PC-3 (cell line): Measurements from ENCODE around the gene DOCK8. TPM values are rescaled to one million over a fixed set of nuclear protein-coding genes. Genes with fewer than 3 reads are reported as not detected.

Source experiments
- ATAC-seq: fragments of 200-7000 bp; cut with Tn5 transposase; 2 replicates; pipeline ENCODE4 v1.9.1; 2020; ENCODE audit warnings: mild to moderate bottlenecking, moderate library complexity
- BruUV-seq: library from RNA; stranded (reverse); fragments of 400-500 nt; replicated peaks from 2 replicates; lab custom pipeline; 2021; lab: Mats Ljungman, UMichigan
- CTCF ChIA-PET: fragments of 300-600 bp; sonication (Branson Sonifier 250); formaldehyde crosslinking; loops from one replicate; lab custom pipeline; 2022; ENCODE audit warnings: antibody characterized with exemption; lab: Charles Lee
- POLR2A ChIA-PET: fragments of 300-600 bp; sonication (Branson Sonifier 250); formaldehyde crosslinking; loops from one replicate; lab custom pipeline; 2022; ENCODE audit warnings: antibody characterized with exemption; ENCODE audit not compliant: unreplicated experiment; lab: Charles Lee
- DNase-seq: peaks from one replicate; pipeline ENCODE4 v3.0.0-alpha.2; 2015
- H2AFZ ChIP-seq: fragments of 300-600 bp; sonication (generic); 2 replicates; pipeline ENCODE4 v1.6.0; 2016; ENCODE audit warnings: antibody characterized with exemption, low read length
- H3F3A ChIP-seq: fragments of 300-600 bp; sonication (generic); one replicate; pipeline ENCODE4 v1.6.0; 2017; ENCODE audit warnings: antibody characterized with exemption, low read length, control low read depth, mild to moderate bottlenecking; ENCODE audit not compliant: unreplicated experiment
- H3K27ac ChIP-seq: fragments of 300-600 bp; sonication (generic); 2 replicates; pipeline ENCODE4 v1.5.1; 2016; ENCODE audit warnings: mild to moderate bottlenecking, low read length
- H3K27me3 ChIP-seq: fragments of 300-600 bp; sonication (generic); 2 replicates; pipeline ENCODE4 v1.6.1; 2016; ENCODE audit warnings: low read length, mixed read lengths
- H3K36me3 ChIP-seq: fragments of 300-600 bp; sonication (generic); 2 replicates; pipeline ENCODE4 v1.6.1; 2016; ENCODE audit warnings: low read depth, mixed run types, low read length, mixed read lengths
- H3K4me1 ChIP-seq: fragments of 300-600 bp; sonication (generic); 2 replicates; pipeline ENCODE4 v1.5.1; 2016; ENCODE audit warnings: low read length; ENCODE audit not compliant: insufficient read depth
- H3K4me2 ChIP-seq: fragments of 300-600 bp; sonication (generic); 2 replicates; pipeline ENCODE4 v1.6.0; 2016; ENCODE audit warnings: low read length
- H3K4me3 ChIP-seq: fragments of 300-600 bp; sonication (generic); 2 replicates; pipeline ENCODE4 v1.5.1; 2016; ENCODE audit warnings: mild to moderate bottlenecking, low read length, mixed read lengths
- H3K79me2 ChIP-seq: fragments of 300-600 bp; sonication (generic); 2 replicates; pipeline ENCODE4 v1.6.1; 2017; ENCODE audit warnings: low read length, mixed read lengths
- H3K9ac ChIP-seq: fragments of 300-600 bp; sonication (generic); 2 replicates; pipeline ENCODE4 v1.6.0; 2016; ENCODE audit warnings: mild to moderate bottlenecking, low read length
- H3K9me2 ChIP-seq: fragments of 300-600 bp; sonication (generic); replicated peaks from 2 replicates; pipeline ENCODE4 v1.6.1; 2016; ENCODE audit warnings: mixed run types, low read length, mixed read lengths
- H3K9me3 ChIP-seq: fragments of 300-600 bp; sonication (generic); 2 replicates; pipeline ENCODE4 v1.6.1; 2016; ENCODE audit warnings: low read length, mixed read lengths
- H4K20me1 ChIP-seq: fragments of 300-600 bp; sonication (generic); 2 replicates; pipeline ENCODE4 v1.6.1; 2016; ENCODE audit warnings: low read length, mixed read lengths
- EZH2 ChIP-seq: fragments of 300-600 bp; sonication (generic); IDR thresholded peaks from one replicate; pipeline ENCODE4 v1.6.1; 2017; ENCODE audit warnings: antibody characterized with exemption, mild to moderate bottlenecking, low read length; ENCODE audit not compliant: unreplicated experiment
- EZH2phosphoT487 ChIP-seq: fragments of 300-600 bp; sonication (generic); IDR thresholded peaks from 2 replicates; pipeline ENCODE4 v1.6.1; 2018; ENCODE audit warnings: mild to moderate bottlenecking, antibody characterized with exemption, low read length, borderline replicate concordance
- intact Hi-C: fragments of 100-400 bp; cut with micrococcal nuclease; formaldehyde crosslinking; loops from 2 replicates; pipeline ENCODE4 v1.9.0; 2023
- total RNA-seq: library from RNA; depleted of rRNA; stranded (reverse); fragments of >200 nt; gene quantifications from 2 replicates; pipeline ENCODE4 v1.2.3, GENCODE V29; 2014
- TF ChIP-seq, protein P1 (sequence below): fragments of 300-600 bp; sonication (generic); conservative IDR thresholded peaks from 2 replicates; pipeline ENCODE4 v1.5.1; 2017; ENCODE audit warnings: antibody characterized with exemption, low read depth, mild to moderate bottlenecking, low read length

The DOCK8 gene
- total RNA-seq, 1 experiment from 2014 or later, result 1.9 TPM

DNA sequence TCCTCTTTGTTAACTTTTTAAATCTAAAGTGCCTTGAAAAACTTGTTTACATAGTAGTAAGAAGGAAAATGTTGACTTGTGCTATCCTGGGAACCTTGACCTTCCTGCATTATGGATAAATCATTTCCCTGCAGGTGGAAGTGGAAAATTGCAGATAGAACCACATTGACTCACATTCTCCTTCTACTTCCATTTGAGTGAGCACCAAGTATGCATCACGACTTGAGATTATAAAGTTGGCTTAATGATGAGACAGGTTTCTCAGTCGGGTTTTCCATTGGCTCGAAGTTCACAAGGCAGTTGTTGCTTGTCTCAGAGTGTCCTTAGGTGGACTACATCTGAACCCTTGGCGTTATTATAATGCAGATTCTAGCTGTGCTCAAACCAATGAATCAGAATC is 39.9 kb downstream of the DOCK8 start:
- POLR2A ChIA-PET, result no interaction called here
- Histone ChIP-seq H3K27ac (no peak overlapping the region), H3K79me2 (no peaks in the 10 kb centered on the region), H3K36me3 (no peaks in the 10 kb centered on the region), H4K20me1 (no peaks in the 10 kb centered on the region), H3F3A (no peaks in the 10 kb centered on the region), H3K4me3 (no peak overlapping the region), H3K4me2 (no peak overlapping the region), H3K9ac (no peak overlapping the region), H3K9me3 (no peaks in the 10 kb centered on the region), H2AFZ (no peak overlapping the region), H3K9me2 (no peaks in the 10 kb centered on the region), H3K27me3 (0 out of 2 replicates have a peak, but pooled peaks cover 3% of the 10 kb centered on the region), H3K4me1 (no peaks in the 10 kb centered on the region)
- ATAC-seq (no peak), DNase-seq (peak; percentile 4)
- intact Hi-C loops, result no loop called here
- CTCF ChIA-PET, result no interaction called here
- TF ChIP-seq, protein P1, sequence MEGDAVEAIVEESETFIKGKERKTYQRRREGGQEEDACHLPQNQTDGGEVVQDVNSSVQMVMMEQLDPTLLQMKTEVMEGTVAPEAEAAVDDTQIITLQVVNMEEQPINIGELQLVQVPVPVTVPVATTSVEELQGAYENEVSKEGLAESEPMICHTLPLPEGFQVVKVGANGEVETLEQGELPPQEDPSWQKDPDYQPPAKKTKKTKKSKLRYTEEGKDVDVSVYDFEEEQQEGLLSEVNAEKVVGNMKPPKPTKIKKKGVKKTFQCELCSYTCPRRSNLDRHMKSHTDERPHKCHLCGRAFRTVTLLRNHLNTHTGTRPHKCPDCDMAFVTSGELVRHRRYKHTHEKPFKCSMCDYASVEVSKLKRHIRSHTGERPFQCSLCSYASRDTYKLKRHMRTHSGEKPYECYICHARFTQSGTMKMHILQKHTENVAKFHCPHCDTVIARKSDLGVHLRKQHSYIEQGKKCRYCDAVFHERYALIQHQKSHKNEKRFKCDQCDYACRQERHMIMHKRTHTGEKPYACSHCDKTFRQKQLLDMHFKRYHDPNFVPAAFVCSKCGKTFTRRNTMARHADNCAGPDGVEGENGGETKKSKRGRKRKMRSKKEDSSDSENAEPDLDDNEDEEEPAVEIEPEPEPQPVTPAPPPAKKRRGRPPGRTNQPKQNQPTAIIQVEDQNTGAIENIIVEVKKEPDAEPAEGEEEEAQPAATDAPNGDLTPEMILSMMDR, result no peak
- TF ChIP-seq EZH2, result no peak
- no peak for TF ChIP-seq EZH2phosphoT487
- no TSS peak for BruUV-seq

DNA sequence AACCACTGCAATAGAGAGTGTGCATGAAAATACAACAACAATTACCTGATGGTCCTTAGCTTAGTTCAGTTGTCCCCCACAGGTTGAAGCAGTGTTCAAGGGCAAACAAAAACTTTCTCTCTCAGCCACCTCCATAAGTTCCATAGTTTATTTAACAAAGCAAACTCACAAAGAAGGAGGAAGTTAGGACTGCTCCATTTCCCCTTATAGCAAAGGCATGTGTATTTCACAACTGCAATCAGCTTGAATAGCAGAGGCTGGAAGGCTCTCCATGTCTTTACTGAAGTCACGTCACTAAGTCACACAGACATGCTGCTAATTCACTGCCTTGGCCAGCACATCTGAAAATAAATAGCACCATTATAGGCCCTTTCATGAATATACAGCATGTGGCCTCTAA is 43.3 kb downstream of the DOCK8 start:
- intact Hi-C loops, result no loop called here
- no peaks in the 10 kb centered on the region for H3F3A ChIP-seq
- DNase-seq, result no peak
- CTCF ChIA-PET, result no interaction called here
- H3K4me3 ChIP-seq, result no peak overlapping the region
- H3K27ac ChIP-seq, result no peak overlapping the region
- no peaks in the 10 kb centered on the region for H3K9me3 ChIP-seq
- no peaks in the 10 kb centered on the region for H4K20me1 ChIP-seq
- no peak overlapping the region for H3K9ac ChIP-seq
- TF ChIP-seq EZH2phosphoT487 (no peak), EZH2 (no peak)
- TF ChIP-seq, protein P1, result no peak
- POLR2A ChIA-PET, result no interaction called here
- ATAC-seq, result no peak
- H2AFZ ChIP-seq, result no peak overlapping the region
- H3K4me2 ChIP-seq, result no peak overlapping the region
- H3K79me2 ChIP-seq, result no peaks in the 10 kb centered on the region
- H3K9me2 ChIP-seq, result no peaks in the 10 kb centered on the region
- 0 out of 2 replicates have a peak, but pooled peaks cover 3% of the 10 kb centered on the region for H3K27me3 ChIP-seq
- no peaks in the 10 kb centered on the region for H3K4me1 ChIP-seq
- H3K36me3 ChIP-seq, result no peaks in the 10 kb centered on the region
- no TSS peak for BruUV-seq

DNA sequence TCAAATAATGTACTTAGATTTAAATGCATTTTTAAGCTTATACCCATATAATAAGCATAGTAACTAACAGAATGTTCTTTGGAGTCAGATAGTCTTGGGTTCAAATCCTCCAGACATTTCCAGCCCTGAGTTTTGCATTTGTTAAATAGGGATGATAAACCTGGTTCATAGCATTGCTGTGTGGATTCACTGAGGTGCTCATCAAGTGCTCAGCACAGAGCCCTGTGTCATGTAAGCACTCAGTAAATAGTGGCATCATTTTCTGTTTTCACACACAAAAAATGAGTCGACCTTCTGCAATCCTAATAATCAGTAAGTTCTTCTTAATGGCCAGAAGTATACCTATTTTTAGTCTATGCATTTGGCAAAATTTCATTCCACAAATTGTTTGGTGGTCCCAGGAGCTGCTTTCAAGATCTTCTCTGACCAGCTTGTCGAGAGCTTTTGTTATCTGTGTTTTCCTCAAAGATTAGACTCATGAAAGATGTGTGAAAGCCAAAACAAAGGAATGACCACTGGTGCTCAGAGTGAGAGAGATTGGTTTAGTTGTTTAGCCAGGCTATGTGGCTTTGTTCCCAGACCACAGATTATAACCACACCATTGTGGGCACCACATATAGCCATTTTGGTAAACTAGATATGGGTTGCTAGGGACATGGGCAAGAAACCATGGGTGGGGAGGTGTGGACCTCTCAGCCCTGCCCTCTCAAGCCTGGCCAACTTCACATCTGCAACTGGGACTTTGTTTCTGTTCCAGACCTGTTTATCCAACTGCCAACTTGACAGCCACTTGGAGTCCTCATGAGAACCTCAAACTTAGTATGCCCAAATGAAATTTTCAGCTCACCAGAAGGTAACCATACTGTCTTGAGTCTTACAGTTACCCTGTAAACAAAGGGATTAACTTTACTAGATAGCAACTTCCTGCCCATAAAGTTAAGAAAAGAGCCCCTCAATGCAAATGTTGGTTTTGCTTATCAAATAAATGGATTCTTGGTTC is 45.0 kb downstream of the DOCK8 start:
- Histone ChIP-seq H3K4me1 (no peaks in the 10 kb centered on the region), H3F3A (no peaks in the 10 kb centered on the region), H3K79me2 (no peaks in the 10 kb centered on the region), H3K9ac (no peak overlapping the region), H3K4me2 (no peak overlapping the region), H3K9me3 (no peaks in the 10 kb centered on the region), H3K27ac (no peak overlapping the region), H3K27me3 (0 out of 2 replicates have a peak, but pooled peaks cover 3% of the 10 kb centered on the region), H3K9me2 (no peaks in the 10 kb centered on the region), H3K36me3 (no peaks in the 10 kb centered on the region), H2AFZ (no peak overlapping the region), H4K20me1 (no peaks in the 10 kb centered on the region), H3K4me3 (no peak overlapping the region)
- TF ChIP-seq, protein P1, result no peak
- TF ChIP-seq EZH2 (no peak), EZH2phosphoT487 (no peak)
- DNase-seq, result no peak
- intact Hi-C loops, result no loop called here
- no TSS peak for BruUV-seq
- CTCF ChIA-PET, result no interaction called here
- ATAC-seq, result no peak
- POLR2A ChIA-PET, result no interaction called here
